Measurements from ENCODE around the gene MYRFL. TPM values are rescaled to one million over a fixed set of nuclear protein-coding genes. Genes with fewer than 3 reads are reported as not detected.

Gene MYRFL
- polyA plus RNA-seq, 1 donor from 2014 or later = not detected

DNA sequence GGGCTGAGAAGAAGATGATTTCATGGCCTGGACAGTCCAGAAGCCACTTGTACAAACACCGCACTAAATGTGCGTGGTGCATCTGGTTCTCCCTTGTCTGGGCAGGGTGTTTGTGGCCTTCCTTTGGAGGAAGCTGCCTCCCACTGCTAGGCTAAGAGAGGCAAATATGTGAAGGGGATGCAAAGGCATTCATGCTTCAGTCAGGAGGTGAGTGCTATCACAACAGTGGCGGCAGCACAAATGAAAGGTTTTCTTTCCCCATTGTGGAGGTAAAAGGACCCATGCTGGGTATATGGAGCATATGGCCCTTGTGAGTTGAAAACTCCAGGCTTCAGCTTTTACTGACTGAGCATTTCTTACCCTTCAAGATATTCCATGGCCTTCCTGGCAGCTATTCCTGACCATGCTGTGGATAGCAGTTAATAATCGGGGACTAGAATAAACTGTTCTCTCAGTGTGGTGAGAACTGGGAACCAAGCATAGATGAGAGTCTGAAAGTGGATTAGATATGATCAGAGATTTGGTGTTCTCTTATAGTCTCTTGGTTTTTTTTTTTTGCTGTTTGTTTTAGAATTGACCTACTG, 69.9 kb downstream of the MYRFL start:
- H3F3A ChIP-seq (ENCODE audit: insufficient read depth, low read length, poor library complexity, severe bottlenecking) = no peaks in the 10 kb centered on the region
- TF ChIP-seq EZH2 (IDR thresholded peaks at IDR 0.05; ENCODE audit: borderline replicate concordance, insufficient read depth, low read length, poor library complexity, severe bottlenecking) (no peak), SMC3 (conservative IDR thresholded peaks at IDR 0.05; ENCODE audit: poor library complexity) (no peak), POLR2AphosphoS5 (IDR thresholded peaks at IDR 0.05) (peak; percentile 52), TAF1 (IDR thresholded peaks at IDR 0.05; ENCODE audit: low read depth) (no peak)
- TF ChIP-seq, protein P1, sequence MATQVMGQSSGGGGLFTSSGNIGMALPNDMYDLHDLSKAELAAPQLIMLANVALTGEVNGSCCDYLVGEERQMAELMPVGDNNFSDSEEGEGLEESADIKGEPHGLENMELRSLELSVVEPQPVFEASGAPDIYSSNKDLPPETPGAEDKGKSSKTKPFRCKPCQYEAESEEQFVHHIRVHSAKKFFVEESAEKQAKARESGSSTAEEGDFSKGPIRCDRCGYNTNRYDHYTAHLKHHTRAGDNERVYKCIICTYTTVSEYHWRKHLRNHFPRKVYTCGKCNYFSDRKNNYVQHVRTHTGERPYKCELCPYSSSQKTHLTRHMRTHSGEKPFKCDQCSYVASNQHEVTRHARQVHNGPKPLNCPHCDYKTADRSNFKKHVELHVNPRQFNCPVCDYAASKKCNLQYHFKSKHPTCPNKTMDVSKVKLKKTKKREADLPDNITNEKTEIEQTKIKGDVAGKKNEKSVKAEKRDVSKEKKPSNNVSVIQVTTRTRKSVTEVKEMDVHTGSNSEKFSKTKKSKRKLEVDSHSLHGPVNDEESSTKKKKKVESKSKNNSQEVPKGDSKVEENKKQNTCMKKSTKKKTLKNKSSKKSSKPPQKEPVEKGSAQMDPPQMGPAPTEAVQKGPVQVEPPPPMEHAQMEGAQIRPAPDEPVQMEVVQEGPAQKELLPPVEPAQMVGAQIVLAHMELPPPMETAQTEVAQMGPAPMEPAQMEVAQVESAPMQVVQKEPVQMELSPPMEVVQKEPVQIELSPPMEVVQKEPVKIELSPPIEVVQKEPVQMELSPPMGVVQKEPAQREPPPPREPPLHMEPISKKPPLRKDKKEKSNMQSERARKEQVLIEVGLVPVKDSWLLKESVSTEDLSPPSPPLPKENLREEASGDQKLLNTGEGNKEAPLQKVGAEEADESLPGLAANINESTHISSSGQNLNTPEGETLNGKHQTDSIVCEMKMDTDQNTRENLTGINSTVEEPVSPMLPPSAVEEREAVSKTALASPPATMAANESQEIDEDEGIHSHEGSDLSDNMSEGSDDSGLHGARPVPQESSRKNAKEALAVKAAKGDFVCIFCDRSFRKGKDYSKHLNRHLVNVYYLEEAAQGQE (IDR thresholded peaks at IDR 0.05; ENCODE audit: borderline replicate concordance) = peak; percentile 82
- H4K20me1 ChIP-seq (ENCODE audit: insufficient read depth) = no peaks in the 10 kb centered on the region
- no peaks in the 10 kb centered on the region for H3K9me3 ChIP-seq (ENCODE audit: low read length)
- no peak overlapping the region for H3K9ac ChIP-seq (ENCODE audit: low read length)
- no peak overlapping the region for H3K4me2 ChIP-seq (ENCODE audit: low read length)
- H3K27ac ChIP-seq (ENCODE audit: low read length) = no peak overlapping the region
- H3K36me3 ChIP-seq (ENCODE audit: insufficient read depth, low read length) = no peaks in the 10 kb centered on the region
- H3K27me3 ChIP-seq (ENCODE audit: insufficient read depth, low read depth, low read length) = no peaks in the 10 kb centered on the region
- no peaks in the 10 kb centered on the region for H3K79me2 ChIP-seq (replicated peaks; ENCODE audit: insufficient read depth, low read length)
- no peaks in the 10 kb centered on the region for H3K9me2 ChIP-seq (ENCODE audit: insufficient read depth, low read length)
- no peak overlapping the region for H2AFZ ChIP-seq (ENCODE audit: low read depth, low read length)
- no peak overlapping the region for H3K4me3 ChIP-seq (ENCODE audit: low read length)

DNA sequence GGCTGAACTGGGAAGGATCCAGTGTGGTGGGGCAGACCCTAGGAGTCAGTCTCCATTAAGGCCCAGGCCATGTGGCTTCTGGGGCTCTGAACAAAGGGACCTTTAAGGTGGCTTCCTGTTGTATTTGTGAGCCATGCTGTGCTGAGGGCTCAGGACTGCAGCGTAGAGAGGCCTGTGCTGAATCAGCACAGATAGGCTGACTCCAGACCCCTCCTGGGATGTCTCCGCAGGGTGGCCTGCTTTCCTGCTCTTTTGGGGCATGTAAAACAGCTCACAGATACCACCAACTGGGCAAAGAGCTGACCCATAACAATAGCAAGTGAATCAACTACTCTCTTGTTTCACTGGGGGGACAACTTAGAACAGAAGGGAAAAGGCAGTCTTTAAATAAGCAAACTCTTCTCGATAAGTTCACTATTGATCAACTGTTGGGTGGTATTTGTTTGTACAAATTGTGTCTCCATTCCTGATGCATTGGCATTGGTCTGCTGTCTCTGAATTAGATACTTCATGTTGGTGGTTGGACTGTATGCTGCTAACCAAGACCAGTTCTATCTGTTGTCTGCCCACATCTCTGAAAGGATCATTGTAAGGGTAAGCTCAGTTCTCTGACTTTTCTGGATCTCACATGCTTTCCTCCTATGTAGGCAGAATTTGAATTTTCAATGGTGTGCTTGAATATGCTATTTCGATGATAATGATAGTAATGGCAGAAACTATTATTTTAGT, 71.8 kb downstream of the MYRFL start:
- Histone ChIP-seq H3F3A (ENCODE audit: insufficient read depth, low read length, poor library complexity, severe bottlenecking) (no peaks in the 10 kb centered on the region), H3K4me3 (ENCODE audit: low read length) (no peak overlapping the region), H2AFZ (ENCODE audit: low read depth, low read length) (no peak overlapping the region), H3K79me2 (replicated peaks; ENCODE audit: insufficient read depth, low read length) (no peaks in the 10 kb centered on the region), H3K27ac (ENCODE audit: low read length) (no peak overlapping the region), H3K9me2 (ENCODE audit: insufficient read depth, low read length) (no peaks in the 10 kb centered on the region), H4K20me1 (ENCODE audit: insufficient read depth) (no peaks in the 10 kb centered on the region), H3K9me3 (ENCODE audit: low read length) (no peaks in the 10 kb centered on the region), H3K36me3 (ENCODE audit: insufficient read depth, low read length) (no peaks in the 10 kb centered on the region), H3K9ac (ENCODE audit: low read length) (no peak overlapping the region), H3K27me3 (ENCODE audit: insufficient read depth, low read depth, low read length) (no peaks in the 10 kb centered on the region), H3K4me2 (ENCODE audit: low read length) (no peak overlapping the region)
- TF ChIP-seq TAF1 (IDR thresholded peaks at IDR 0.05; ENCODE audit: low read depth) (no peak), SMC3 (conservative IDR thresholded peaks at IDR 0.05; ENCODE audit: poor library complexity) (no peak), RAD21 (conservative IDR thresholded peaks at IDR 0.05) (no peak), POLR2AphosphoS5 (IDR thresholded peaks at IDR 0.05) (no peak), MXI1 (conservative IDR thresholded peaks at IDR 0.05; ENCODE audit: poor library complexity, severe bottlenecking) (no peak), EP300 (conservative IDR thresholded peaks at IDR 0.05; ENCODE audit: poor library complexity, severe bottlenecking) (no peak)
- TF ChIP-seq, protein P2, sequence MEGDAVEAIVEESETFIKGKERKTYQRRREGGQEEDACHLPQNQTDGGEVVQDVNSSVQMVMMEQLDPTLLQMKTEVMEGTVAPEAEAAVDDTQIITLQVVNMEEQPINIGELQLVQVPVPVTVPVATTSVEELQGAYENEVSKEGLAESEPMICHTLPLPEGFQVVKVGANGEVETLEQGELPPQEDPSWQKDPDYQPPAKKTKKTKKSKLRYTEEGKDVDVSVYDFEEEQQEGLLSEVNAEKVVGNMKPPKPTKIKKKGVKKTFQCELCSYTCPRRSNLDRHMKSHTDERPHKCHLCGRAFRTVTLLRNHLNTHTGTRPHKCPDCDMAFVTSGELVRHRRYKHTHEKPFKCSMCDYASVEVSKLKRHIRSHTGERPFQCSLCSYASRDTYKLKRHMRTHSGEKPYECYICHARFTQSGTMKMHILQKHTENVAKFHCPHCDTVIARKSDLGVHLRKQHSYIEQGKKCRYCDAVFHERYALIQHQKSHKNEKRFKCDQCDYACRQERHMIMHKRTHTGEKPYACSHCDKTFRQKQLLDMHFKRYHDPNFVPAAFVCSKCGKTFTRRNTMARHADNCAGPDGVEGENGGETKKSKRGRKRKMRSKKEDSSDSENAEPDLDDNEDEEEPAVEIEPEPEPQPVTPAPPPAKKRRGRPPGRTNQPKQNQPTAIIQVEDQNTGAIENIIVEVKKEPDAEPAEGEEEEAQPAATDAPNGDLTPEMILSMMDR (IDR thresholded peaks at IDR 0.05; ENCODE audit: poor library complexity, severe bottlenecking) = no peak
- TF ChIP-seq, protein P1 (IDR thresholded peaks at IDR 0.05; ENCODE audit: borderline replicate concordance) = no peak
